ENCODE data around the gene SLC26A3. TPM values are rescaled to one million over a fixed set of nuclear protein-coding genes. Genes with fewer than 3 reads are reported as not detected.

The SLC26A3 gene
- total RNA-seq, 1 experiment from 2014 or later = not detected

GRCh38 chr7:107777702-107778101 lies 25.3 kb downstream of the SLC26A3 start:
- Histone ChIP-seq H2BK5ac (ENCODE audit: insufficient read length, low read length) (no peak overlapping the region), H3T11ph (ENCODE audit: low read length) (no peak overlapping the region), H2AK5ac (ENCODE audit: insufficient read length, low read length) (no peak overlapping the region), H4K8ac (replicated peaks; ENCODE audit: insufficient read length, low read depth, low read length) (no peak overlapping the region), H3K18ac (ENCODE audit: insufficient read length, low read depth, low read length) (no peak overlapping the region), H3K27ac (ENCODE audit: insufficient read length, low read depth, low read length) (no peak overlapping the region), H3K4me1 (ENCODE audit: insufficient read depth, low read length) (no peaks in the 10 kb centered on the region), H3K79me2 (ENCODE audit: insufficient read depth, low read length) (no peaks in the 10 kb centered on the region), H2AFZ (ENCODE audit: low read length) (no peak overlapping the region), H2BK12ac (ENCODE audit: insufficient read length, low read depth, low read length) (no peak overlapping the region), H2BK15ac (ENCODE audit: low read depth, low read length) (no peak overlapping the region), H3K56ac (ENCODE audit: insufficient read length, low read depth, low read length) (no peak overlapping the region), H3K4ac (ENCODE audit: low read depth, low read length) (no peak overlapping the region), H3K9ac (ENCODE audit: extremely low read depth, insufficient read length, low read length) (no peak overlapping the region), H3K9me3 (ENCODE audit: control insufficient read depth, low read depth, low read length) (no peaks in the 10 kb centered on the region), H2BK120ac (ENCODE audit: low read depth, low read length, poor library complexity, severe bottlenecking) (no peak overlapping the region), H4K20me1 (ENCODE audit: control insufficient read depth, insufficient read depth, insufficient read length) (no peaks in the 10 kb centered on the region), H3K4me2 (ENCODE audit: insufficient read depth, insufficient read length, low read length) (no peak overlapping the region), H3K23ac (ENCODE audit: insufficient read length, low read depth, low read length) (no peak overlapping the region), H3K27me3 (ENCODE audit: insufficient read depth, low read length) (no peaks in the 10 kb centered on the region), H2BK20ac (ENCODE audit: low read depth, low read length, poor library complexity, severe bottlenecking) (no peak overlapping the region), H3K14ac (ENCODE audit: insufficient read depth, low read length) (no peak overlapping the region), H3K23me2 (ENCODE audit: insufficient read length, low read depth, low read length, poor library complexity, severe bottlenecking) (no peaks in the 10 kb centered on the region), H4K91ac (ENCODE audit: insufficient read length, low read depth, low read length) (no peak overlapping the region), H4K5ac (ENCODE audit: insufficient read length, low read depth, low read length) (no peak overlapping the region), H3K79me1 (ENCODE audit: insufficient read depth, low read depth, low read length, poor library complexity, severe bottlenecking) (no peaks in the 10 kb centered on the region)
- Mint-ChIP-seq H3K36me3 (ENCODE audit: insufficient read depth in 1 of 3, low read depth in 3 of 3) (no peaks in the 10 kb centered on the region), H3K4me3 (no peak overlapping the region), H3K27ac (no peak overlapping the region), H3K9me3 (no peaks in the 10 kb centered on the region), H3K27me3 (ENCODE audit: low read depth) (no peaks in the 10 kb centered on the region), H3K4me1 (no peaks in the 10 kb centered on the region)
- TF ChIP-seq CTCF (conservative IDR thresholded peaks at IDR 0.05) = no peak
- no CpG with 5 or more reads among the region's 3 CpGs for WGBS (ENCODE audit: extremely low coverage, insufficient read length, low lambda C conversion rate)
- no peak for DNase-seq

All from H9 (cell line).